Measurements from ENCODE around the gene FBLN2.
"Not testable (repeated sequence)": the region's sequence is repeated elsewhere in the genome, so short reads cannot be mapped to it uniquely, and the experiment has no call there.

FBLN2 gene

GRCh38 chr3:13548696-13549622 lies at the start of gene FBLN2:
TSS of gene FBLN2 (plus strand) at chr3:13549125. CDS start at chr3:13570356, 21,231 bp downstream.
- peaks cover 21% of the 10 kb centered on the region for H3K4me1 Mint-ChIP-seq
- H3K36me3 Mint-ChIP-seq (ENCODE audit: insufficient read depth), result no peaks in the 10 kb centered on the region
- peaks cover 88% of the 10 kb centered on the region for H3K27me3 Mint-ChIP-seq
- peak within 1 kb of the TSS; percentile 68 for H3K4me3 Mint-ChIP-seq
- no peaks in the 10 kb centered on the region for H3K9me3 Mint-ChIP-seq
- DNase-seq (ENCODE audit: low spot score in 2 of 2) (no peak), ATAC-seq (replicated peaks; ENCODE audit: extremely low read depth, poor library complexity, severe bottlenecking) (no peak)
- H3K27ac Mint-ChIP-seq (ENCODE audit: low read depth), result no peak within 1 kb of the TSS

DNA sequence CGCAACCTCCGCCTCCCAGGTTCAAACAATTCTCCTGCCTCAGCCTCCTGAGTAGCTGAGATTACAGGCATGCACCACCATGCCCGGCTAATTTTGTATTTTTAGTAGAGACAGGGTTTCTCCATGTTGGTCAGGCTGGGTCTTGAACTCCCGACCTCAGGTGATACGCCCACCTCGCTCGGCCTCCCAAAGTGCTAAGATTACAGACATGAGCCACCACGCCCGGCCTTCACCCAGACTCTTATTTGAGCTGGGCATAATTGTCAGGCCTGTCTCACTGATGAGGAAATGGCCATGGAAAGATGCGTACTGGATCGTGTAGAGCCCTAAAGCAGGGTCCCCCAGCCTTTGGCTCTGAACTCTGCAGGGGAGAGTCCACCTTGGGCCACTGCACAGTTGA lies 49.7 kb upstream of the FBLN2 start:
- H3K4me1 Mint-ChIP-seq, result peaks cover 13% of the 10 kb centered on the region
- H3K4me3 Mint-ChIP-seq; H3K9me3 Mint-ChIP-seq; DNase-seq (ENCODE audit: low spot score in 2 of 2); H3K27me3 Mint-ChIP-seq; H3K36me3 Mint-ChIP-seq (ENCODE audit: insufficient read depth); H3K27ac Mint-ChIP-seq (ENCODE audit: low read depth); ATAC-seq (replicated peaks; ENCODE audit: extremely low read depth, poor library complexity, severe bottlenecking): not testable (repeated sequence)

DNA sequence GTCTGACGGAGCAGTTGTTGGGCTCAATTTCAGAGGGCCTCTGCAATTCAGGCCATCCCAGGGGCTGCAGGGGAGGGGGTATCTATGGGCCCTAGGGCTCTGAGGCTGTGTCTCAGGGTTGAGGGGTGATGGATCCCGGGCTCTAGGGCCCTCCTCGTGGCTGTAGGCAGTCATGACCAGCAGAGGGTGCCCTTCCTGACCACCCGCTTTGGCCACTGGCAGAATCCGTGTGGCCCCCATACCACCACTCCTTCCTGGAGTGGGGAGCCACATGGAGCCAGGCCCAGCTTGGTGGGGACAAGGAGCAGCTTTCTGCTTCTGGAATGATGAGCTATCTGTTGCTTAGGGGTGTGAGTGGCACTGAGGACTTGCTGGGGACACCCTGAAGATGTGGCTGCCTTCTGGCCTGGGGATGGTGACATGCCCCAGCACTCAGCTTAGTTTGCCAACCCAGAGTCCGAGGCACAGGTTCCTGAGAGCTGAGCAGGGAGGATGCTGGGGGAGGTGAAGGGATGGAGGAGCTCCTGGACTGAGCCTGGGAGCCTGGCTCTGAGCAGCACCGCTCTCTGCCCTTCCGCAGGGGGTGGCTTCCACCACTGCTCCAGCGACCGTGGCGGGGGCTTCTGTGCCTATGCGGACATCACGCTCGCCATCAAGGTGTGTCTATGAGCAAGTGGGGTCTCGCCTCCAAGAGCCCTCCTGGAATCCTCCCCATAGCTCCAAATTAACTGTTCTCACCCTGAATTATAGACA lies 48.6 kb upstream of the FBLN2 start:
- no peak overlapping the region for H3K27ac Mint-ChIP-seq (ENCODE audit: low read depth)
- H3K4me3 Mint-ChIP-seq, result no peak overlapping the region
- no peaks in the 10 kb centered on the region for H3K27me3 Mint-ChIP-seq
- H3K4me1 Mint-ChIP-seq, result peaks cover 3% of the 10 kb centered on the region
- no peak for ATAC-seq (replicated peaks; ENCODE audit: extremely low read depth, poor library complexity, severe bottlenecking)
- H3K36me3 Mint-ChIP-seq (ENCODE audit: insufficient read depth), result peaks cover 3% of the 10 kb centered on the region
- DNase-seq (ENCODE audit: low spot score in 2 of 2), result no peak
- no peaks in the 10 kb centered on the region for H3K9me3 Mint-ChIP-seq

GRCh38 chr3:13501056-13501455 lies 47.9 kb upstream of the FBLN2 start:
- no peak overlapping the region for H3K4me3 Mint-ChIP-seq
- DNase-seq (ENCODE audit: low spot score in 2 of 2) (no peak), ATAC-seq (replicated peaks; ENCODE audit: extremely low read depth, poor library complexity, severe bottlenecking) (no peak)
- H3K27me3 Mint-ChIP-seq, result no peaks in the 10 kb centered on the region
- H3K4me1 Mint-ChIP-seq, result no peaks in the 10 kb centered on the region
- H3K27ac Mint-ChIP-seq (ENCODE audit: low read depth), result no peak overlapping the region
- H3K36me3 Mint-ChIP-seq (ENCODE audit: insufficient read depth), result peaks cover 1% of the 10 kb centered on the region
- H3K9me3 Mint-ChIP-seq, result no peaks in the 10 kb centered on the region

DNA sequence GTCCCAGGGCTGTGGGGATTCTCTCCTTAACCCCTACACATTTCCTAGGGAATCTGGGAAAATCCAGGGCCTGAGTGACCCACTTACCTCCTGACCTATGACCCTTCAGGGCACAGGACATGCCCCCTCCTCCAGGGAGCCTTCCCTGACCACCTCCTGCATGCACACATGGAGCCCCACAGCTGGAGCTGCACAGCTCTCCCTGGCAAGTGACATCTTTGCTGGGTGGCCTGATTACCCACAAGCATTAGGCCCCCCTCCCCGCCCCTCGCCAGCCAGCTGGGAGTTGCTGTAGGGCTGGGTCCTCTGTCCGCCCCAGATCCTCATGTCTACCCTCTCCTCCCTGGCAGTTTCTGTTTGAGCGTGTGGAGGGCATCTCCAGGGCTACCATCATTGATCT lies 47.4 kb upstream of the FBLN2 start:
- no peak for DNase-seq (ENCODE audit: low spot score in 2 of 2)
- ATAC-seq (replicated peaks; ENCODE audit: extremely low read depth, poor library complexity, severe bottlenecking), result no peak
- Mint-ChIP-seq H3K4me1 (no peaks in the 10 kb centered on the region), H3K27me3 (no peaks in the 10 kb centered on the region), H3K36me3 (ENCODE audit: insufficient read depth) (peaks cover 1% of the 10 kb centered on the region), H3K27ac (ENCODE audit: low read depth) (no peak overlapping the region), H3K4me3 (no peak overlapping the region), H3K9me3 (no peaks in the 10 kb centered on the region)

GRCh38 chr3:13501958-13502790 lies 46.8 kb upstream of the FBLN2 start:
- Mint-ChIP-seq H3K36me3 (ENCODE audit: insufficient read depth) (peaks cover 1% of the 10 kb centered on the region), H3K27me3 (no peaks in the 10 kb centered on the region), H3K4me1 (no peaks in the 10 kb centered on the region), H3K4me3 (no peak overlapping the region), H3K9me3 (no peaks in the 10 kb centered on the region), H3K27ac (ENCODE audit: low read depth) (no peak overlapping the region)
- DNase-seq (ENCODE audit: low spot score in 2 of 2), result no peak
- no peak for ATAC-seq (replicated peaks; ENCODE audit: extremely low read depth, poor library complexity, severe bottlenecking)

DNA sequence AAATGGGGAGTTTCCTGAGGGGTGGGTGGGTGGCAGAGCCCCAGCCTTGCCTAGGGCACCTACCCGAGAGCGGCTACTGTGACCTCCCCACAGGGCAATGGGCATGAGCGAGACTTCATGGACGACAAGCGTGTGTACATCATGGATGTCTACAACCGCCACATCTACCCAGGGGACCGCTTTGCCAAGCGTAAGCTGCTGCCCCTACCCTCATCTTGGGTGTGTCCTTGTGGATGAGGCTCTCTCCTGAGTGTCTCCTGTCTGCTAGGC lies 46.2 kb upstream of the FBLN2 start:
- Mint-ChIP-seq H3K27me3 (no peaks in the 10 kb centered on the region), H3K27ac (ENCODE audit: low read depth) (no peak overlapping the region), H3K4me3 (no peak overlapping the region), H3K4me1 (no peaks in the 10 kb centered on the region), H3K9me3 (no peaks in the 10 kb centered on the region), H3K36me3 (ENCODE audit: insufficient read depth) (peaks cover 1% of the 10 kb centered on the region)
- ATAC-seq (replicated peaks; ENCODE audit: extremely low read depth, poor library complexity, severe bottlenecking), result no peak
- DNase-seq (ENCODE audit: low spot score in 2 of 2), result no peak

DNA sequence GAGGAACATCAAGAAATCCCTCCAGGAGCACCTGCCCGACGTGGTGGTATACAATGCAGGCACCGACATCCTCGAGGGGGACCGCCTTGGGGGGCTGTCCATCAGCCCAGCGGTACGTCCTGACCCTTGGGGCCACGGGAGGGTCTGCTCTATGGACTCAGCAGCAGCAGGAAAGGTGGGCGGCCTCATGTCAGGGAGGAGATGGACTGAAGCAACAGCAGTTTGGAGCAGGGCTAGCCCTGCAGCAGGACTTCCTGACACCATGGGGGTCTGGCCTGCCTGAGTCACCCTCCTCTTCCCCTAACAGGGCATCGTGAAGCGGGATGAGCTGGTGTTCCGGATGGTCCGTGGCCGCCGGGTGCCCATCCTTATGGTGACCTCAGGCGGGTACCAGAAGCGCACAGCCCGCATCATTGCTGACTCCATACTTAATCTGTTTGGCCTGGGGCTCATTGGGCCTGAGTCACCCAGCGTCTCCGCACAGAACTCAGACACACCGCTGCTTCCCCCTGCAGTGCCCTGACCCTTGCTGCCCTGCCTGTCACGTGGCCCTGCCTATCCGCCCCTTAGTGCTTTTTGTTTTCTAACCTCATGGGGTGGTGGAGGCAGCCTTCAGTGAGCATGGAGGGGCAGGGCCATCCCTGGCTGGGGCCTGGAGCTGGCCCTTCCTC lies 44.6 kb upstream of the FBLN2 start:
- no peak overlapping the region for H3K4me3 Mint-ChIP-seq
- no peak for DNase-seq (ENCODE audit: low spot score in 2 of 2)

DNA sequence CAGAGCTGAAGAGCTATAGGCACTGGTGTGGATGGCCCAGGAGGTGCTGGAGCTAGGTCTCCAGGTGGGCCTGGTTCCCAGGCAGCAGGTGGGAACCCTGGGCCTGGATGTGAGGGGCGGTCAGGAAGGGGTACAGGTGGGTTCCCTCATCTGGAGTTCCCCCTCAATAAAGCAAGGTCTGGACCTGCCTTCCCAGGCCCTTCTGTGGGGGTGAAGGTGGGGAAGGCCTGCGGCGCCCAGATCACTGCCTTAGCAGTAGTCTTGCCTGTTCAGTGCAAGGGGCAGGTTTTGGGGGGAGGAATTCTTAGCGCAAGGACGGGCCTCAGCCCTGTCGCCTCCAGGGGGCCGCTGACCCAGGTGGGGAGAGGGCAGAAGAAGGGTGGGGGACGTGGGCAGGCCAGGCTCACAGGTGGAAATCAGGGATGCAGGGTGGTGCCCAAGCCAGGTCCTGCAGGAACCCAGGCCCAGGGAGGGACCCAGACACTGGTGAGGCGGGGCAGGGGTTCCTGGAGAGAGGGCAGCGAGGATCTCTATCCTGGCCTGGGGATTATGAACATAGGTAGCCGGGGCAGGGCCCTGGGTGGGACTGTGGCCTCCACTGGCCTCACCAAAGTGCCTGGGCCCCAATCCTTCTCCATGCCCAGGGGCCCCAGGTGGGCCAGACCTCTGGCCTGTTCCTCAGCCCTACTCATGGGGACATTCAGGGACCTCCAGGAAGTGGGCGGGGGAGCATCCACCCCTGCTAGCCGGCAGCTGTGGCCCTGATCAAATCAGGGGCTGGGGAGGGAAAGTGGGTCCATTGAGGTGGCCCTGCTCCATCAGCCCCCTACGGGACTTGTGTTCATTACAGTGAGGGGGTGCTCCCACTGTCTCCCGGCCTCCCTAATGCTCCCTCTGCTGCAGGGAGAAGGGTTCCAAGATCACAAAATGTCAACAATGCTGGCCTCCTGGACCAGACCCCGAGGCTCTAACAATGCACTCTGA lies 43.5 kb upstream of the FBLN2 start:
- ATAC-seq (replicated peaks; ENCODE audit: extremely low read depth, poor library complexity, severe bottlenecking) (no peak), DNase-seq (ENCODE audit: low spot score in 2 of 2) (no peak)
- H3K36me3 Mint-ChIP-seq (ENCODE audit: insufficient read depth), result peaks cover 1% of the 10 kb centered on the region
- no peaks in the 10 kb centered on the region for H3K4me1 Mint-ChIP-seq
- no peak overlapping the region for H3K27ac Mint-ChIP-seq (ENCODE audit: low read depth)
- no peaks in the 10 kb centered on the region for H3K27me3 Mint-ChIP-seq
- no peak overlapping the region for H3K4me3 Mint-ChIP-seq
- no peaks in the 10 kb centered on the region for H3K9me3 Mint-ChIP-seq

More for the DNA sequence above, 44.6 kb upstream of the FBLN2 start:
- H3K4me1 Mint-ChIP-seq, result no peaks in the 10 kb centered on the region
- H3K27ac Mint-ChIP-seq (ENCODE audit: low read depth), result no peak overlapping the region
- H3K9me3 Mint-ChIP-seq, result no peaks in the 10 kb centered on the region
- H3K27me3 Mint-ChIP-seq, result no peaks in the 10 kb centered on the region
- peaks cover 1% of the 10 kb centered on the region for H3K36me3 Mint-ChIP-seq (ENCODE audit: insufficient read depth)
- no peak for ATAC-seq (replicated peaks; ENCODE audit: extremely low read depth, poor library complexity, severe bottlenecking)

DNA sequence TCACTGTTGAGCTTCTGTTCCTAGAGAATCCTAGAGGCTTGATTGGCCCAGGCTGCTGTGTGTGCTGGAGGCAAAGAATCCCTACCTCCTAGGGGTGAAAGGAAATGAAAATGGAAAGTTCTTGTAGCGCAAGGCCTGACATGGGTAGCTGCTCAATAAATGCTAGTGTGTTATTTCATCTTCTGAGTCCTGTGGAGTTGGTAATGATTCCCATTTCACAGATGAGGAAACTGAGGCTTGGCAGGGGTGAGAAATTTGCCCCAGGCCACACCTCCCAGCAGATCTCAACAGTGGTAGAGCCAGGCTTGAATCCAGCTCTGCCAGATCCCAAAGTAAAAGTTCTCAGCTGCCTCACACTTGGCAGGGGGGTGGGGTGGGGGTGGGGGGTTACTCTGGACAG lies 42.7 kb upstream of the FBLN2 start:
- Mint-ChIP-seq H3K9me3 (no peaks in the 10 kb centered on the region), H3K4me3 (no peak overlapping the region), H3K4me1 (no peaks in the 10 kb centered on the region), H3K36me3 (ENCODE audit: insufficient read depth) (peaks cover 1% of the 10 kb centered on the region), H3K27me3 (no peaks in the 10 kb centered on the region), H3K27ac (ENCODE audit: low read depth) (no peak overlapping the region)
- no peak for ATAC-seq (replicated peaks; ENCODE audit: extremely low read depth, poor library complexity, severe bottlenecking)
- DNase-seq (ENCODE audit: low spot score in 2 of 2), result no peak

GRCh38 chr3:13506680-13507079 lies 42.2 kb upstream of the FBLN2 start:
- Mint-ChIP-seq H3K9me3 (no peaks in the 10 kb centered on the region), H3K4me3 (no peak overlapping the region), H3K36me3 (ENCODE audit: insufficient read depth) (peaks cover 1% of the 10 kb centered on the region), H3K27me3 (peaks cover 4% of the 10 kb centered on the region), H3K4me1 (no peaks in the 10 kb centered on the region), H3K27ac (ENCODE audit: low read depth) (no peak overlapping the region)
- DNase-seq (ENCODE audit: low spot score in 2 of 2) (no peak), ATAC-seq (replicated peaks; ENCODE audit: extremely low read depth, poor library complexity, severe bottlenecking) (no peak)
